Epithelial cell of esophagus (primary cell): ENCODE measurements around the gene PDGFC.

Experiments
- DNase-seq: peaks from one replicate; pipeline ENCODE4 v3.0.0; 2010; ENCODE audit warnings: low read depth
- H3K4me3 ChIP-seq: 2 replicates; pipeline ENCODE4 v1.5.1; 2011; ENCODE audit warnings: mild to moderate bottlenecking, low read length, control low read depth
- CTCF ChIP-seq: IDR thresholded peaks from 2 replicates; pipeline ENCODE4 v1.5.1; 2011; ENCODE audit warnings: low read depth, mild to moderate bottlenecking, low read length, control low read depth, inconsistent platforms; ENCODE audit not compliant: insufficient read depth; ENCODE audit errors: missing control alignments

The PDGFC gene

GRCh38 chr4:156953001-156953400 lies 18.6 kb downstream of the PDGFC start:
- TF ChIP-seq CTCF = no peak
- no peak overlapping the region for H3K4me3 ChIP-seq
- DNase-seq = no peak

- TF ChIP-seq CTCF = no peak
- DNase-seq = no peak
- H3K4me3 ChIP-seq = no peak overlapping the region
Observed at GRCh38 chr4:156952078-156952759, 19.4 kb downstream of the PDGFC start.

GRCh38 chr4:156950948-156951347 lies 20.7 kb downstream of the PDGFC start:
- no peak overlapping the region for H3K4me3 ChIP-seq
- TF ChIP-seq CTCF = no peak
- no peak for DNase-seq

GRCh38 chr4:156950090-156950489 lies 21.5 kb downstream of the PDGFC start:
- H3K4me3 ChIP-seq = no peak overlapping the region
- TF ChIP-seq CTCF = no peak
- DNase-seq = no peak

- no peak overlapping the region for H3K4me3 ChIP-seq
- peak; percentile 79 for DNase-seq
- no peak for TF ChIP-seq CTCF
Observed at GRCh38 chr4:156949373-156949814, 22.2 kb downstream of the PDGFC start.

- no peak overlapping the region for H3K4me3 ChIP-seq
- no peak for DNase-seq
- TF ChIP-seq CTCF = no peak
Observed at GRCh38 chr4:156948738-156949137, 22.9 kb downstream of the PDGFC start.

GRCh38 chr4:156948133-156948532 lies 23.5 kb downstream of the PDGFC start:
- H3K4me3 ChIP-seq = no peak overlapping the region
- no peak for DNase-seq
- no peak for TF ChIP-seq CTCF
